ENCODE measurements around the gene HSF4. TPM values are rescaled to one million over a fixed set of nuclear protein-coding genes. Genes with fewer than 3 reads are reported as not detected.

Gene HSF4
- total RNA-seq, 1 experiment from 2014 or later = 13.9 TPM

- TF ChIP-seq, protein P1, sequence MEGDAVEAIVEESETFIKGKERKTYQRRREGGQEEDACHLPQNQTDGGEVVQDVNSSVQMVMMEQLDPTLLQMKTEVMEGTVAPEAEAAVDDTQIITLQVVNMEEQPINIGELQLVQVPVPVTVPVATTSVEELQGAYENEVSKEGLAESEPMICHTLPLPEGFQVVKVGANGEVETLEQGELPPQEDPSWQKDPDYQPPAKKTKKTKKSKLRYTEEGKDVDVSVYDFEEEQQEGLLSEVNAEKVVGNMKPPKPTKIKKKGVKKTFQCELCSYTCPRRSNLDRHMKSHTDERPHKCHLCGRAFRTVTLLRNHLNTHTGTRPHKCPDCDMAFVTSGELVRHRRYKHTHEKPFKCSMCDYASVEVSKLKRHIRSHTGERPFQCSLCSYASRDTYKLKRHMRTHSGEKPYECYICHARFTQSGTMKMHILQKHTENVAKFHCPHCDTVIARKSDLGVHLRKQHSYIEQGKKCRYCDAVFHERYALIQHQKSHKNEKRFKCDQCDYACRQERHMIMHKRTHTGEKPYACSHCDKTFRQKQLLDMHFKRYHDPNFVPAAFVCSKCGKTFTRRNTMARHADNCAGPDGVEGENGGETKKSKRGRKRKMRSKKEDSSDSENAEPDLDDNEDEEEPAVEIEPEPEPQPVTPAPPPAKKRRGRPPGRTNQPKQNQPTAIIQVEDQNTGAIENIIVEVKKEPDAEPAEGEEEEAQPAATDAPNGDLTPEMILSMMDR (conservative IDR thresholded peaks at IDR 0.05; ENCODE audit: low read depth, low read length) = no peak
- TF ChIP-seq EZH2 (IDR thresholded peaks at IDR 0.05; ENCODE audit: borderline replicate concordance, low read depth, low read length, poor library complexity, severe bottlenecking) = no peak
- Histone ChIP-seq H3K4me3 (ENCODE audit: low read depth, low read length, poor library complexity, severe bottlenecking) (no peak overlapping the region), H3K36me3 (ENCODE audit: insufficient read depth, low read length, poor library complexity, severe bottlenecking) (peaks cover 58% of the 10 kb centered on the region), H3K27ac (ENCODE audit: low read depth, low read length, poor library complexity, severe bottlenecking) (no peak overlapping the region), H3K27me3 (replicated peaks; ENCODE audit: insufficient read depth, low read depth, low read length, poor library complexity) (no peaks in the 10 kb centered on the region), H3K9me3 (ENCODE audit: low read depth, low read length, poor library complexity, severe bottlenecking) (no peaks in the 10 kb centered on the region), H3K4me1 (ENCODE audit: insufficient read depth, low read length, poor library complexity, severe bottlenecking) (no peaks in the 10 kb centered on the region)
- ChIA-PET POLR2A (ENCODE audit: low non-redundant PET) (interaction anchor here (0.7 kb wide), 1 partner anchor 162 kb away, joined by 4 read pairs; no protein-coding TSS in a partner anchor), CTCF (no interaction called here)
- DNase-seq (ENCODE audit: low spot score) = peak; percentile 40
- intact Hi-C loops (cut with micrococcal nuclease; ENCODE audit: unreplicated experiment) = no loop called here
- BruUV-seq (replicated peaks) = no TSS peak
Measured at GRCh38 chr16:67137605-67138004, 26.9 kb upstream of the HSF4 start.

DNA sequence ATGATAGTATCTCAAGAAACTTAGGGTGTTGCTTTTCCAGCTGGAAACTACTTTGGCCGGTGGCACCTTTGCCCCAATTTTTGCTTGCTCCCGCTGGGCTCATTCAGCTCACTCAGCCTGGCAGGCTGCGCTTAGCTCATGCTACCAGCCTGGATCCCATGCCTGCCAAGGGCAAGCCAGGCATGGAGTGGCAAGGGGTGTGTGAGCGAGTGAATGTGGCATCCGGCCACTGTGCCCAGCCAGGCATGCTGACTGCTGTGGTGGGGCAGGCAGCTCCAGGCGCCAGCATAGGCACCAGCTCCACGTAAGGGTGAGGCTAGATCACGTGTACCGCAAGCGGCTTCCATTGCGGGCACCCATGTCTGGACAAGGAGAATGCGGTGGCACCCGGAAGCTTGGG lies 23.2 kb upstream of the HSF4 start:
- Histone ChIP-seq H3K4me1 (ENCODE audit: insufficient read depth, low read length, poor library complexity, severe bottlenecking) (no peaks in the 10 kb centered on the region), H3K27me3 (replicated peaks; ENCODE audit: insufficient read depth, low read depth, low read length, poor library complexity) (no peaks in the 10 kb centered on the region), H3K9me3 (ENCODE audit: low read depth, low read length, poor library complexity, severe bottlenecking) (no peaks in the 10 kb centered on the region), H3K36me3 (ENCODE audit: insufficient read depth, low read length, poor library complexity, severe bottlenecking) (peaks cover 66% of the 10 kb centered on the region), H3K4me3 (ENCODE audit: low read depth, low read length, poor library complexity, severe bottlenecking) (no peak overlapping the region), H3K27ac (ENCODE audit: low read depth, low read length, poor library complexity, severe bottlenecking) (no peak overlapping the region)
- POLR2A ChIA-PET (ENCODE audit: low non-redundant PET) = no interaction called here
- no peak for DNase-seq (ENCODE audit: low spot score)
- intact Hi-C loops (cut with micrococcal nuclease; ENCODE audit: unreplicated experiment) = no loop called here
- TF ChIP-seq EZH2 (IDR thresholded peaks at IDR 0.05; ENCODE audit: borderline replicate concordance, low read depth, low read length, poor library complexity, severe bottlenecking) = no peak
- TF ChIP-seq, protein P1 (conservative IDR thresholded peaks at IDR 0.05; ENCODE audit: low read depth, low read length) = no peak
- BruUV-seq (replicated peaks) = no TSS peak
- CTCF ChIA-PET = no interaction called here

GRCh38 chr16:67142342-67142741 lies 22.2 kb upstream of the HSF4 start:
- no peak for DNase-seq (ENCODE audit: low spot score)
- Histone ChIP-seq H3K27ac (ENCODE audit: low read depth, low read length, poor library complexity, severe bottlenecking) (no peak overlapping the region), H3K9me3 (ENCODE audit: low read depth, low read length, poor library complexity, severe bottlenecking) (no peaks in the 10 kb centered on the region), H3K4me3 (ENCODE audit: low read depth, low read length, poor library complexity, severe bottlenecking) (no peak overlapping the region), H3K27me3 (replicated peaks; ENCODE audit: insufficient read depth, low read depth, low read length, poor library complexity) (no peaks in the 10 kb centered on the region), H3K4me1 (ENCODE audit: insufficient read depth, low read length, poor library complexity, severe bottlenecking) (no peaks in the 10 kb centered on the region), H3K36me3 (ENCODE audit: insufficient read depth, low read length, poor library complexity, severe bottlenecking) (peaks cover 75% of the 10 kb centered on the region)
- CTCF ChIA-PET = no interaction called here
- TF ChIP-seq, protein P1 (conservative IDR thresholded peaks at IDR 0.05; ENCODE audit: low read depth, low read length) = no peak
- no peak for TF ChIP-seq EZH2 (IDR thresholded peaks at IDR 0.05; ENCODE audit: borderline replicate concordance, low read depth, low read length, poor library complexity, severe bottlenecking)
- POLR2A ChIA-PET (ENCODE audit: low non-redundant PET) = no interaction called here
- no TSS peak for BruUV-seq (replicated peaks)
- intact Hi-C loops (cut with micrococcal nuclease; ENCODE audit: unreplicated experiment) = no loop called here

Data from A673 (cell line).